ENCODE measurements around the gene POLR1A.

- TF ChIP-seq ZNF8 (CRISPR knock-in tag; IDR thresholded peaks at IDR 0.05) (no peak), ZFP3 (CRISPR knock-in tag; IDR thresholded peaks at IDR 0.05) (no peak), TCF4 (CRISPR knock-in tag; IDR thresholded peaks at IDR 0.05; ENCODE audit: borderline replicate concordance) (no peak), PATZ1 (CRISPR knock-in tag; IDR thresholded peaks at IDR 0.05; ENCODE audit: borderline replicate concordance) (no peak), BACH2 (CRISPR knock-in tag; IDR thresholded peaks at IDR 0.05; ENCODE audit: borderline replicate concordance) (no peak), TSHZ2 (CRISPR knock-in tag; IDR thresholded peaks at IDR 0.05) (no peak), GLIS3 (CRISPR knock-in tag; IDR thresholded peaks at IDR 0.05) (no peak), TOX (CRISPR knock-in tag; IDR thresholded peaks at IDR 0.05; ENCODE audit: borderline replicate concordance) (no peak), ARNTL (CRISPR knock-in tag; IDR thresholded peaks at IDR 0.05; ENCODE audit: borderline replicate concordance, low read depth) (no peak), CSDC2 (CRISPR knock-in tag; IDR thresholded peaks at IDR 0.05) (no peak), PPARA (CRISPR knock-in tag; IDR thresholded peaks at IDR 0.05; ENCODE audit: borderline replicate concordance) (no peak), ZNF70 (CRISPR knock-in tag; IDR thresholded peaks at IDR 0.05) (no peak), RARB (CRISPR knock-in tag; IDR thresholded peaks at IDR 0.05) (no peak)
- TF ChIP-seq, protein P1, sequence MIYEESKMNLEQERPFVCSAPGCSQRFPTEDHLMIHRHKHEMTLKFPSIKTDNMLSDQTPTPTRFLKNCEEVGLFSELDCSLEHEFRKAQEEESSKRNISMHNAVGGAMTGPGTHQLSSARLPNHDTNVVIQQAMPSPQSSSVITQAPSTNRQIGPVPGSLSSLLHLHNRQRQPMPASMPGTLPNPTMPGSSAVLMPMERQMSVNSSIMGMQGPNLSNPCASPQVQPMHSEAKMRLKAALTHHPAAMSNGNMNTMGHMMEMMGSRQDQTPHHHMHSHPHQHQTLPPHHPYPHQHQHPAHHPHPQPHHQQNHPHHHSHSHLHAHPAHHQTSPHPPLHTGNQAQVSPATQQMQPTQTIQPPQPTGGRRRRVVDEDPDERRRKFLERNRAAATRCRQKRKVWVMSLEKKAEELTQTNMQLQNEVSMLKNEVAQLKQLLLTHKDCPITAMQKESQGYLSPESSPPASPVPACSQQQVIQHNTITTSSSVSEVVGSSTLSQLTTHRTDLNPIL (CRISPR knock-in tag; IDR thresholded peaks at IDR 0.05; ENCODE audit: low read depth), result no peak
Observed at GRCh38 chr2:85994421-85994777, 111.3 kb downstream of the POLR1A start.

All from SK-N-SH treated with all-trans-retinoic acid at 6 μM for 48 hours (cell line).